IPS-18c (cell line): ENCODE measurements around the gene TEAD2.
"Not testable (repeated sequence)": the region's sequence is repeated elsewhere in the genome, so short reads cannot be mapped to it uniquely, and the experiment has no call there.

Source experiments
- H3K4me3 ChIP-seq: 2 replicates; pipeline ENCODE4 v1.7.0; 2013; ENCODE audit warnings: low read depth, mild to moderate bottlenecking, low read length, moderate library complexity; ENCODE audit not compliant: insufficient read depth
- H3K9me3 ChIP-seq: one replicate; pipeline ENCODE4 v1.6.1; 2013; ENCODE audit warnings: mild to moderate bottlenecking, low read length, moderate library complexity; ENCODE audit not compliant: control insufficient read depth, insufficient read depth

Gene TEAD2

GRCh38 chr19:49339301-49340068 is 22.7 kb downstream of the TEAD2 start:
- no peaks in the 10 kb centered on the region for H3K9me3 ChIP-seq
- H3K4me3 ChIP-seq: peak overlapping the region; percentile 38

- no peaks in the 10 kb centered on the region for H3K9me3 ChIP-seq
- H3K4me3 ChIP-seq: peak overlapping the region; percentile 39
Observed at GRCh38 chr19:49338691-49339300, 23.4 kb downstream of the TEAD2 start.

GRCh38 chr19:49338023-49338677 is 24.1 kb downstream of the TEAD2 start:
- Histone ChIP-seq H3K4me3 (peak overlapping the region; percentile 39), H3K9me3 (no peaks in the 10 kb centered on the region)

GRCh38 chr19:49337267-49338022 is 24.8 kb downstream of the TEAD2 start:
- Histone ChIP-seq H3K4me3 (peak overlapping the region; percentile 39), H3K9me3 (no peaks in the 10 kb centered on the region)

GRCh38 chr19:49336482-49337266 is 25.5 kb downstream of the TEAD2 start:
- no peaks in the 10 kb centered on the region for H3K9me3 ChIP-seq
- H3K4me3 ChIP-seq: no peak overlapping the region

- Histone ChIP-seq H3K4me3 (no peak overlapping the region), H3K9me3 (no peaks in the 10 kb centered on the region)
Observed at GRCh38 chr19:49335784-49336481, 26.3 kb downstream of the TEAD2 start.

GRCh38 chr19:49335071-49335783 is 27.0 kb downstream of the TEAD2 start, which contains the start of gene CD37:
CD37 (plus strand) TSS chr19:49335406; CDS start chr19:49335541, 135 bp downstream.
- Histone ChIP-seq H3K9me3 (no peaks in the 10 kb centered on the region), H3K4me3 (no peak within 1 kb of the TSS)

- Histone ChIP-seq H3K9me3 (no peaks in the 10 kb centered on the region), H3K4me3 (no peak overlapping the region)
Observed at GRCh38 chr19:49333811-49334288, 28.4 kb downstream of the TEAD2 start.

GRCh38 chr19:49333418-49333805 is 28.8 kb downstream of the TEAD2 start:
- H3K4me3 ChIP-seq: no peak overlapping the region
- no peaks in the 10 kb centered on the region for H3K9me3 ChIP-seq

GRCh38 chr19:49332691-49333417 is 29.4 kb downstream of the TEAD2 start:
- not testable (repeated sequence) for H3K4me3 ChIP-seq, H3K9me3 ChIP-seq

- no peaks in the 10 kb centered on the region for H3K9me3 ChIP-seq
- H3K4me3 ChIP-seq: no peak overlapping the region
Observed at GRCh38 chr19:49331616-49332055, 30.6 kb downstream of the TEAD2 start.

- not testable (repeated sequence) for H3K9me3 ChIP-seq, H3K4me3 ChIP-seq
Observed at GRCh38 chr19:49331187-49331586, 31.0 kb downstream of the TEAD2 start.

- Histone ChIP-seq H3K4me3 (no peak overlapping the region), H3K9me3 (no peaks in the 10 kb centered on the region)
Observed at GRCh38 chr19:49328741-49329140, 33.5 kb downstream of the TEAD2 start.

GRCh38 chr19:49327878-49328544 is 34.2 kb downstream of the TEAD2 start:
- H3K4me3 ChIP-seq: no peak overlapping the region
- no peaks in the 10 kb centered on the region for H3K9me3 ChIP-seq
